Stomach (tissue), 9 donors: ENCODE data around the gene CPED1. TPM values are rescaled to one million over a fixed set of nuclear protein-coding genes. Genes with fewer than 3 reads are reported as not detected.

Experiments used
- DNase-seq, 2 donors: peaks; one replicate each; pipeline versions ENCODE4 v3.0.0 to v3.0.0-alpha.2; 2013 to 2019
- H3K27ac ChIP-seq, 5 donors: fragments of 200-600 bp in 4 of 5; sonication (generic) in 4 of 5; one replicate each; pipeline ENCODE4 v1.5.1; 2013 to 2019; ENCODE audit warnings: mild to moderate bottlenecking in 1 of 5, moderate library complexity in 1 of 5
- H3K27me3 ChIP-seq, 3 donors: fragments of 200-600 bp; sonication (generic); one replicate each; pipeline ENCODE4 v1.5.1; 2017 to 2019; ENCODE audit warnings: mixed run types in 1 of 3
- H3K36me3 ChIP-seq, 4 donors: fragments of 200-600 bp; sonication (generic); 1 replicate in 3 of 4; 2 replicates in 1 of 4; pipeline ENCODE4 v1.5.1; 2016 to 2019
- H3K4me1 ChIP-seq, 4 donors: fragments of 200-600 bp; sonication (generic); one replicate each; pipeline ENCODE4 v1.5.1; 2016 to 2019
- H3K4me3 ChIP-seq, 4 donors: fragments of 200-600 bp; sonication (generic) in 3 of 4; one replicate each; pipeline ENCODE4 v1.5.1; 2016 to 2019; ENCODE audit warnings: mild to moderate bottlenecking in 1 of 4
- H3K9me3 ChIP-seq, 4 donors: fragments of 200-600 bp; sonication (generic); one replicate each; pipeline ENCODE4 v1.5.1; 2016 to 2019
- CTCF ChIP-seq, 7 experiments: fragments of 450-650 bp in 4 of 7; fragments of 200-600 bp in 3 of 7; sonication (generic) in 3 of 7; IDR thresholded peaks; one replicate each; pipeline ENCODE4 v1.5.1; 2016 to 2019; ENCODE audit warnings: antibody characterized with exemption in 7 of 7, control low read depth in 2 of 7, mild to moderate bottlenecking in 1 of 7
- EP300 ChIP-seq: sonication (generic); formaldehyde crosslinking; IDR thresholded peaks from one replicate; pipeline ENCODE4 v1.6.1; 2017; ENCODE audit warnings: antibody characterized with exemption
- POLR2A ChIP-seq, 4 donors: fragments of 450-650 bp; IDR thresholded peaks; one replicate each; pipeline ENCODE4 v1.6.1; 2016; ENCODE audit warnings: antibody characterized with exemption in 4 of 4, control low read depth in 2 of 4, mild to moderate bottlenecking in 1 of 4, moderate library complexity in 1 of 4
- POLR2AphosphoS5 ChIP-seq, 3 donors: sonication (generic); formaldehyde crosslinking; IDR thresholded peaks; one replicate each; pipeline ENCODE4 v1.6.1; 2016; ENCODE audit warnings: antibody characterized with exemption in 3 of 3
- WGBS, 5 donors: extraction: QIAGEN DNeasy Blood & Tissue Kit in 3 of 5; methylation state at CpG; one replicate each; pipeline versions ENCODE4 v1.1.5 to v1.1.7; 2013 to 2018; 5-methylcytosine and 5-hydroxymethylcytosine counted together
- intact Hi-C: fragments of 100-400 bp; cut with DNase I; formaldehyde crosslinking; loops from one replicate; pipeline ENCODE4 v1.15.1; 2023; ENCODE audit warnings: low total_unique reads
- polyA plus RNA-seq, 3 donors: library from polyadenylated mRNA; stranded (reverse); fragments of 200-250 nt; gene quantifications; one replicate each; pipeline ENCODE4 v1.2.3, GENCODE V29; 2013
- total RNA-seq, 5 donors: library from RNA; depleted of rRNA; stranded (reverse); fragments of >200 nt; gene quantifications; one replicate each; pipeline versions ENCODE4 v1.1.0 to v1.2.3, GENCODE V29; 2014 to 2016
- donor health status: healthy with polysubstance abuse.
- donor health status: Bipolar disorder and iron deficiency.
- donor health status: healthy.

Gene CPED1
- total and polyA plus RNA-seq, 8 donors: 3.0 to 58.7 (median 15.9) TPM

DNA sequence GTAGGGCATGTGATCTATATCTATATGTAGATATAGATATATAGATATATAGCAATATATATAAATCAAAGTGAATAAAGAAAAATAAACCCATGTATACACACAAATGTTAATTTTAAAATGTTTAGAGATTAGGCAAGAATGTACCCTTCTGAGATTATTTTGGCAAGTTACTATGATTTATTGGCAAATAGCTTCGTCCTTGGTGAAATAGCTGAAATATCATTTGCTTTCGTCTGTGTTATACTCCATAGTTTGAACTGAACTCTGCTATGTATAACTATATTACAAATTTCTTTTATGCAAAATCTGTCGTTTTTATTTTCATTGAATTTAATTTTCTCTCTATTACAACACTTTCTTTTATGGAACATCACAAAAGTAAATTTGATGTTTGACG lies 57.5 kb downstream of the CPED1 start:
- no peak for DNase-seq
- 59 to 78% (median 74%) methylated on average over 4 of the region's 4 CpGs for WGBS, 5 donors
- Histone ChIP-seq H3K9me3 (no peaks in the 10 kb centered on the region), H3K36me3 (no peaks in the 10 kb centered on the region), H3K27ac (no peak overlapping the region), H3K4me3 (no peak overlapping the region), H3K4me1 (peaks cover 0 to 24% (median 5%) of the 10 kb centered on the region in 4 donors), H3K27me3 (no peaks in the 10 kb centered on the region)
- TF ChIP-seq CTCF (IDR thresholded peaks at IDR 0.05) (no peak), POLR2AphosphoS5 (IDR thresholded peaks at IDR 0.05) (no peak), EP300 (no peak), POLR2A (IDR thresholded peaks at IDR 0.05) (no peak)
- intact Hi-C loops: no loop called here

- WGBS, 5 donors: 70 to 84% (median 75%) methylated on average over 2 of the region's 2 CpGs
- no peak for DNase-seq
- H3K27me3 ChIP-seq: no peaks in the 10 kb centered on the region
- no peaks in the 10 kb centered on the region for H3K36me3 ChIP-seq
- H3K4me3 ChIP-seq: no peak overlapping the region
- no peak overlapping the region for H3K27ac ChIP-seq
- intact Hi-C loops: no loop called here
- TF ChIP-seq CTCF (IDR thresholded peaks at IDR 0.05): no peak
- no peak for TF ChIP-seq POLR2AphosphoS5 (IDR thresholded peaks at IDR 0.05)
- TF ChIP-seq POLR2A (IDR thresholded peaks at IDR 0.05): no peak
- peaks cover 0 to 17% (median 2%) of the 10 kb centered on the region in 4 donors for H3K4me1 ChIP-seq
- no peaks in the 10 kb centered on the region for H3K9me3 ChIP-seq
These were observed 58.5 kb downstream of the CPED1 start for GRCh38 chr7:121046893-121047468.

DNA sequence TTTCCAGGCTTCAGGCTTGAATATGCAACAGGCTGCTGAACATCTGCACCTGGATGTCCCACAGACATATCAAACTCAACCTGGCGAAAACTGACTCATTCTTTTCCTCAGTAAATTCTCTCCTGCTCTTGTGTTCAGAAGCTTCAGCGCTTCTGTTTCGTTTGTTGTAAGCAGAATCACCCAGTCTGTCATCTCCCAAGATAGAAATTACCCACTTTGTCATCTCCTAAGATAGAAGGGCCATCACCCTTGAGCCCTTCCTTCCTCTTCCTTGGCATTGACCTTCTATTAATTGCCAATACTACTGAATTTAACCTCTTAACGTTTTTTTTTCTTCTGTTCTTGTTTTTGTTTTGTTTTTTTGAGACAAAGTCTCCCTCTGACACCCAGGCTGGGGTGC lies 59.7 kb downstream of the CPED1 start:
- Histone ChIP-seq H3K36me3 (no peaks in the 10 kb centered on the region), H3K9me3 (no peaks in the 10 kb centered on the region), H3K27me3 (no peaks in the 10 kb centered on the region), H3K4me1 (peaks cover 0 to 13% (median 2%) of the 10 kb centered on the region in 4 donors), H3K4me3 (no peak overlapping the region), H3K27ac (no peak overlapping the region)
- no peak for DNase-seq
- intact Hi-C loops: no loop called here
- 53 to 68% (median 59%) methylated on average over 4 of the region's 4 CpGs for WGBS, 5 donors
- TF ChIP-seq CTCF (IDR thresholded peaks at IDR 0.05): no peak

- intact Hi-C loops: no loop called here
- no peak for DNase-seq
- Histone ChIP-seq H3K36me3 (no peaks in the 10 kb centered on the region), H3K27me3 (no peaks in the 10 kb centered on the region), H3K4me1 (peaks cover 0 to 13% (median 2%) of the 10 kb centered on the region in 4 donors), H3K27ac (no peak overlapping the region), H3K4me3 (no peak overlapping the region), H3K9me3 (no peaks in the 10 kb centered on the region)
- TF ChIP-seq POLR2AphosphoS5 (IDR thresholded peaks at IDR 0.05): no peak
- no peak for TF ChIP-seq CTCF (IDR thresholded peaks at IDR 0.05)
- TF ChIP-seq POLR2A (IDR thresholded peaks at IDR 0.05): no peak
- no peak for TF ChIP-seq EP300
- 51 to 77% (median 64%) methylated on average over 3 of the region's 3 CpGs for WGBS, 5 donors
These were observed 60.7 kb downstream of the CPED1 start for GRCh38 chr7:121049028-121049791.
